Lower leg skin (tissue), 4 donors: ENCODE measurements around the gene PRKAR1B. TPM values are rescaled to one million over a fixed set of nuclear protein-coding genes. Genes with fewer than 3 reads are reported as not detected.

Experiments
- DNase-seq, 2 donors: peaks; one replicate each; pipeline ENCODE4 v3.0.0-alpha.2; 2019; ENCODE audit warnings: low spot score in 2 of 2
- H3K4me3 ChIP-seq: fragments of 200-600 bp; sonication (generic); 2 replicates; pipeline ENCODE4 v1.5.1; 2017; ENCODE audit warnings: mild to moderate bottlenecking, low read depth; ENCODE audit not compliant: poor library complexity, severe bottlenecking
- POLR2A ChIP-seq, 2 donors: fragments of 450-650 bp; IDR thresholded peaks; one replicate each; pipeline ENCODE4 v1.6.1; 2016 to 2017; ENCODE audit warnings: antibody characterized with exemption in 2 of 2, mild to moderate bottlenecking in 1 of 2, moderate library complexity in 1 of 2
- WGBS, 2 donors: methylation state at CpG; one replicate each; pipeline ENCODE4 v1.1.5; 2018; 5-methylcytosine and 5-hydroxymethylcytosine counted together
- intact Hi-C: fragments of 100-400 bp; cut with DNase I; formaldehyde crosslinking; loops from one replicate; pipeline ENCODE4 v1.15.0; 2023; ENCODE audit warnings: low total_unique reads
- total RNA-seq, 4 donors: library from RNA; depleted of rRNA; stranded (reverse); fragments of >200 nt; gene quantifications; one replicate each; pipeline ENCODE4 v1.1.0, GENCODE V29; 2016
- TF ChIP-seq, protein P1 (sequence below), 3 donors: fragments of 450-650 bp; IDR thresholded peaks; one replicate each; pipeline ENCODE4 v1.5.1; 2016; ENCODE audit warnings: antibody characterized with exemption in 3 of 3, mild to moderate bottlenecking in 3 of 3, moderate library complexity in 2 of 3

PRKAR1B gene
- total RNA-seq, 4 donors from 2014 or later: 7.8 to 16.9 (median 15.0) TPM

- no peak for DNase-seq
- WGBS, 2 donors: 94 to 99% methylated on average over 8 of the region's 8 CpGs
- H3K4me3 ChIP-seq: no peak overlapping the region
- TF ChIP-seq POLR2A (IDR thresholded peaks at IDR 0.05): no peak
- TF ChIP-seq, protein P1, sequence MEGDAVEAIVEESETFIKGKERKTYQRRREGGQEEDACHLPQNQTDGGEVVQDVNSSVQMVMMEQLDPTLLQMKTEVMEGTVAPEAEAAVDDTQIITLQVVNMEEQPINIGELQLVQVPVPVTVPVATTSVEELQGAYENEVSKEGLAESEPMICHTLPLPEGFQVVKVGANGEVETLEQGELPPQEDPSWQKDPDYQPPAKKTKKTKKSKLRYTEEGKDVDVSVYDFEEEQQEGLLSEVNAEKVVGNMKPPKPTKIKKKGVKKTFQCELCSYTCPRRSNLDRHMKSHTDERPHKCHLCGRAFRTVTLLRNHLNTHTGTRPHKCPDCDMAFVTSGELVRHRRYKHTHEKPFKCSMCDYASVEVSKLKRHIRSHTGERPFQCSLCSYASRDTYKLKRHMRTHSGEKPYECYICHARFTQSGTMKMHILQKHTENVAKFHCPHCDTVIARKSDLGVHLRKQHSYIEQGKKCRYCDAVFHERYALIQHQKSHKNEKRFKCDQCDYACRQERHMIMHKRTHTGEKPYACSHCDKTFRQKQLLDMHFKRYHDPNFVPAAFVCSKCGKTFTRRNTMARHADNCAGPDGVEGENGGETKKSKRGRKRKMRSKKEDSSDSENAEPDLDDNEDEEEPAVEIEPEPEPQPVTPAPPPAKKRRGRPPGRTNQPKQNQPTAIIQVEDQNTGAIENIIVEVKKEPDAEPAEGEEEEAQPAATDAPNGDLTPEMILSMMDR (IDR thresholded peaks at IDR 0.05): no peak
- intact Hi-C loops: no loop called here
Measured at GRCh38 chr7:625376-625971, 101.6 kb downstream of the PRKAR1B start.

- WGBS, 2 donors: 94 to 95% methylated on average over 8 of the region's 8 CpGs
Measured at GRCh38 chr7:623464-623863, 103.6 kb downstream of the PRKAR1B start.

DNA sequence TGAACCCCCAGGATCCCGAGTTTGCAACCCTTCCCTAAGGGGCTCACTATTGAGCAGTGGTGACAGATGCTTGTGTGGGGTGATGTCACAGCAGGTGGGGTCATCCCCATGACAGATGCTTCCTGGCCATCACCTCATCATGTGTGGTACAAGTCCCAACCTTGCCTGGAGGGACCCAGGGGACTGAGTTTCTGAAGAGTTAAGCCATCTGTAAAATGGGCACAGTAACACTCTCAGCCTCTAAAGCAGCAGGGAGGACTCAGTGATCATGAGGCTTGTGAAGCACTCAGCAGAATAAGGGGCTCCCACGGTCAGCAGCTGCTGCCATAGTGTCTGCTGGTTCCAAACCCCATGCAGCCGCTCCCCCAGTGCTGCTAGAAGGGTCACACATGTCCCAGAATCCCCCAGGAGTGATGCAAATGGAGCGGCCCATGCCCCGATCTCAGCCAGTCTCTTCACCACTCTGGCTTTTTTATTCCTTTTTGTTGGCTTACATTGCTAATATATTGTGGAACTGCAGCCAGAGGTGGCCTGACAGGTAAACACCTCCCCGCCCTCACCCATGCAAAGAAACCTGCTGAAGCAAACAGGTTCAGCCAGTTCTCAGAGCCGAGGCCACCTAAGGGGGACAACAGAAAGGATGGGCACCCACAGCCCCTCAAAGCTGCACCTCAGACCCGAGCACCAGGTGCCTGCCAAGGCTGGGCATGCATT, 105.4 kb downstream of the PRKAR1B start:
- TF ChIP-seq POLR2A (IDR thresholded peaks at IDR 0.05): no peak
- TF ChIP-seq, protein P1 (IDR thresholded peaks at IDR 0.05): no peak
- DNase-seq: no peak
- H3K4me3 ChIP-seq: no peak overlapping the region
- WGBS, 2 donors: 66 to 79% methylated on average over 8 of the region's 8 CpGs
- intact Hi-C loops: no loop called here

More at GRCh38 chr7:623464-623863, 103.6 kb downstream of the PRKAR1B start:
- DNase-seq: no peak
- no peak overlapping the region for H3K4me3 ChIP-seq
- no peak for TF ChIP-seq POLR2A (IDR thresholded peaks at IDR 0.05)
- TF ChIP-seq, protein P1 (IDR thresholded peaks at IDR 0.05): no peak
- intact Hi-C loops: no loop called here

GRCh38 chr7:620885-621284, 106.2 kb downstream of the PRKAR1B start:
- intact Hi-C loops: no loop called here
- TF ChIP-seq POLR2A (IDR thresholded peaks at IDR 0.05): no peak
- TF ChIP-seq, protein P1 (IDR thresholded peaks at IDR 0.05): no peak
- H3K4me3 ChIP-seq: no peak overlapping the region
- DNase-seq: no peak

DNA sequence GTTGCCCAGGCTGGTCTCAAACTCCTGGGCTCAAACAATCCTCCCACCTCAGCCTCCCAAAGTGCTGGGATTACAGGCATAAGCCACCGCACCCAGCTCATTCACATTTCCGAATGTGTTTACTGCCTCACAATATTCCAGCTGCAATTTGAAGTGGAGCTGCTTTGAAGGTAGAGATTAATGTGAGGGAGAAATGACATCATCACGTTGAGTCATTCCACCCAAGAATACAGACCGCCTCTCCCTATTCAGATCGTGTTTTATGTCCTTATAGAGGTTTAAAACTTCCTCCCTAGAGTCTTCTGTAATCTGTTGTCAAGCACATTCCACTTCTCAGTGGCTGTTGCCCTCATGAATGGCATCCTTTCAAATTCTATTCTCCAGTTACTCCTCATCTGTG, 107.0 kb downstream of the PRKAR1B start:
- no peak overlapping the region for H3K4me3 ChIP-seq
- TF ChIP-seq, protein P1 (IDR thresholded peaks at IDR 0.05): no peak
- TF ChIP-seq POLR2A (IDR thresholded peaks at IDR 0.05): no peak
- DNase-seq: no peak
- WGBS, 2 donors: 56 to 59% methylated on average over 5 of the region's 5 CpGs
- intact Hi-C loops: no loop called here
